Stimulated activated CD4-positive, alpha-beta T cell treated with anti-CD3 and anti-CD28 coated beads, TNF-alpha, amount 100 ng/mL, for 1 hour (primary cell): ENCODE data around the gene TBRG4.

ENCODE experiments used
- DNase-seq, 3 donors: peaks; one replicate each; pipeline ENCODE4 v3.0.0-alpha.2; 2020; ENCODE audit warnings: low read depth in 3 of 3, low spot score in 1 of 3

Gene TBRG4

GRCh38 chr7:45145881-45146280, 34.4 kb upstream of the TBRG4 start:
- no peak for DNase-seq

- no peak for DNase-seq
These were observed 32.1 kb upstream of the TBRG4 start for GRCh38 chr7:45143616-45144015.

- DNase-seq = no peak
These were observed 29.3 kb upstream of the TBRG4 start for GRCh38 chr7:45140827-45141226.

DNA sequence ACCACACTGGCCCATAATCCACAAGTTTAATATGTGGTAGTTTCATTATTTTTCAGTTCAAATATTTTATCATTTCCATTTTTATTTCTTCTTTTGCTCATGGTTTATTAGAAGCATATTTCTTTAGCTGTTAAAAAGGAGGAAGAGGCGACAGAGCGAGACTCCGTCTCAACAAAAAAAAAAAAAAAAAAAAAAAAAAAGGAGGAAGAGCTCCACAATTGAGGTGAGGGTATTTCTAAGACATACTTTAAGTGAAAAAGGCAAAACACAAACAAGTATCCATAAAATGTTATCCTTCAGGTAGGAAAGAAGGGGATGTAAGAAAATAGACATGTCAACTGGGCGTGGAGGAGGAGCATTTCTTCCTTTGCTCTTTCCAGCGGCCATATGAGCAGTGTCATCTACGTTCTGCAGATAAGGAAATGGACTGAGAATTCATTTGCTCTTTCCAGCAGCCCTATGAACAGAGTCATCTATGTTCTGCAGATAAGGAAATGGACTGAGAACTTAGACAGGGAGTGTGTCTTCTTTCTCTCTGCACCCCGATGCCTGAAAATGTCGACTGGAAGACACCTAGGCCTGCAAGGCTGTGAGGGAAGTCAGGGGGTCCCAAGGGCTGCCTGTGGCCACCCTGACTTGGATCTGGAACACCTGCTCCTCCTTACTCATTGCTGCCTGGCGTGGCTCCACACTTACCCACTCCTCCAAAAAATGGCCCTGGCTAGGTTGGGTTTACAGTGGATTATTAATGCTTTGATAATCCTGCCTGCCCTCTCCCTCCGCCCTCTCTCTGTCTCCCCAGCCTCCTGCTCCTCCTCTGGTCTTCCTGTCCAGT, 27.2 kb upstream of the TBRG4 start:
- DNase-seq = no peak

DNA sequence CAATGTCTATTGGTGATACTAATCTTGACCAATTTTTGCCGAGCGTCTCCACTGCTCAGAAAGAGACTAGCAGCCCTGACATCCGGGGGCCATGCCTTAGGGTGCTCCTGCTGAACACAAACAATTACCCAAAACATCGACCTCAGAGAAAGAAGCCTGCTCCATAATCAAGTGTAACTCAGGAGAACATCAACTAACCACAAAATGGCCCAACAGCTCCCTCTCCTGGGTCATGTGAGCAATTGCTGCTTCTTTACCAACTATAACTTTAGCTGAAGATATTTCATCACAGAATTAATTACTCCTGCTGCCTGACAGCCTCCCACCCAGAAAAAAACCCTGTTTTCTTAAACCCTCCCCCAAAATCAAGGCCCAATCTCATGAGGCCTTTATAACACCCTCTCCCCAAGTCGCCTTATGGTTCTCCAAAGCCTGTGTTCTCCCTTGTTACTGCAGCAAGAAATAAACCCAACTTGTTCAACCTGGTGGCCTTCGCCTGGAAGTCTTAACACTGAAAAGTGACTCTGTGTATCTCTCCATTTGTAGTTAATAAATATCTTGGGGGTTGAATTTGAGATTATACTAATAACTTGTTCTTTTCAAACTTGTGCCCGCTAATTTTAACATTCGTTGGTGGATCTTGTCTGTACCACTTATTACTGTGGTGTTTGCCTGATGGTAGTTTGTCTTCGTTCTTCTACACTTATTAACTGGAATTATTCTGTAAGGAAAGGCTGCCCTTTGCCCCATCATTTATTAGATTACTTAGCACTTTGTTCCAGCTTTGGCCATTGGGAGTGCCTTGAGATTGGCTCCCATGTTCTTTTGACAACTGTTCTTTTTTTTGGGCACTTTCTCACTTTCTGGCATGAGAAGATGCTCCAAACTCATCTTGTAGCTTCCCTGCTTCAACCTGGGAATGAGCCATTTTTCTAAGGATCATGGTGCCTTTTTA, 24.9 kb upstream of the TBRG4 start:
- peak; percentile 29 to 46 (median 36) for DNase-seq

DNA sequence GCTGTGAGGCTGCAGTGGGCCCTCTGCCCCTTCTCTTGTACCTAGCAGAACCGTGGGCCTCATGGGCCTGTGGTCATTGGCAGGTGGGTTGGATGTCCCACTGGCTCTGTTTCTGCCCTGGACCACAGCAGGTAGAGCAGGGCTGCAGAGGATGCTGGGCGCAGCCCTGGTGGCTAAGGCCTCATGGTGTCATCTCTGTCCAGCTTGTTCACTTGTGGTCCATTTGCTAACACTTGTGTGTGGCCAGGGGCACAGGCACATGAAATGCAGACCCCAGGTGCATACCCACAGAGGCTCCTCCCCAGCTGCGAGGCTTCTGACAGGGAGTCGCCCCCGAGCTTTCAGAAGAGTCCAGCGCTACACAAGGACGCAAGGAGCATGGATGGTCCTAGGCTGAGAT, 22.4 kb upstream of the TBRG4 start:
- no peak for DNase-seq

- no peak for DNase-seq
These were observed 21.9 kb upstream of the TBRG4 start for GRCh38 chr7:45133352-45133751.

DNA sequence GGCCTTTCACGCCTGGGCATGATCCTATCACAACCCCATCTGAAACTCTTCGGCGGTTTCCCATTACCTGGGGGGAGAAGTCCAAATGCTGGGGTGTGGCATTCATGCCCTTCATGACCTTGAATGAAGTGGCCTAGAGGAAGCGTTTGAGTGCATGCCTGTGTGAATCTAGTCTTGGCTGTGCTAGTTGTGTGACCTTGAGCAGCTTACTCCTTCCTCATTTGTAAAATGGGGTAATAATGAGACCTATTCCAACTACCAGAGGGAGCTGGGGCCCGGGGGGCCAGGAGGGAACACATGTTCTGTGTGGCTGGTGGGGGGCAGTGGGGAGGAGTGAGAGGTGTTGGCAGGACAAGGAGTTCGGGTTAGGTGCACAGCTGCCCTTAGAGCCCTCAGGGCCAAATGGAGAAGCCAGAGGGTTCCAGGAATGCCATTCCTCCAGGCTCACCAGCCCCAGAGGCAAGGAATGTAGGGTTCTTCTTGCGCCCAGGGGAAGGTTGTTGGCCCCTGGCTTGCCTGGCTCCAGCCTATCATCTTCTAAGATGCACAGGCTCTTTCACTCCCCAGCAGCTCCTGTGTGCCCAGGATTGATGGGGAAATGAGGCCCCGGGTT, 21.3 kb upstream of the TBRG4 start:
- DNase-seq = no peak

DNA sequence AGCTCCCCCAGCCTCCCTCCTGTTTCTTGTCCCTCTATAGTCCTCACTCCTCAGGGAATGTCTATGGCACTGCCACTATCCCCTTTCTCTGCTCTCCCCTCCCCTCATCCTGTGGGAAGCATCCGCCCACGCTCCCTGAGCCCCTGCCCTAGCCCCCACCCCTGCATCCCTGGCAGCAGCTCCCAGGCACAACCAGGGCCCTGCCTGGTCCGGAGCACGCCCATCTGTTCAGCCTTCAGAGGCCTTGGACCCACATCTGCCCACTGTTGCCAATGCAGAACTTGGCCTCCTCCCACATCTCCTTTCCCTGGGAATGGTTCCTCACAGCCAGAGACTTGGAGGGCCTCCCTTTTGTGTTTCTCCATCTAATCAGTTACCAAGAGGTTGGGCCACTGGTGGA, 20.4 kb upstream of the TBRG4 start:
- DNase-seq = no peak

- DNase-seq = no peak
These were observed 19.4 kb upstream of the TBRG4 start for GRCh38 chr7:45130910-45131309.

- no peak for DNase-seq
These were observed 18.4 kb upstream of the TBRG4 start for GRCh38 chr7:45129906-45130305.

DNA sequence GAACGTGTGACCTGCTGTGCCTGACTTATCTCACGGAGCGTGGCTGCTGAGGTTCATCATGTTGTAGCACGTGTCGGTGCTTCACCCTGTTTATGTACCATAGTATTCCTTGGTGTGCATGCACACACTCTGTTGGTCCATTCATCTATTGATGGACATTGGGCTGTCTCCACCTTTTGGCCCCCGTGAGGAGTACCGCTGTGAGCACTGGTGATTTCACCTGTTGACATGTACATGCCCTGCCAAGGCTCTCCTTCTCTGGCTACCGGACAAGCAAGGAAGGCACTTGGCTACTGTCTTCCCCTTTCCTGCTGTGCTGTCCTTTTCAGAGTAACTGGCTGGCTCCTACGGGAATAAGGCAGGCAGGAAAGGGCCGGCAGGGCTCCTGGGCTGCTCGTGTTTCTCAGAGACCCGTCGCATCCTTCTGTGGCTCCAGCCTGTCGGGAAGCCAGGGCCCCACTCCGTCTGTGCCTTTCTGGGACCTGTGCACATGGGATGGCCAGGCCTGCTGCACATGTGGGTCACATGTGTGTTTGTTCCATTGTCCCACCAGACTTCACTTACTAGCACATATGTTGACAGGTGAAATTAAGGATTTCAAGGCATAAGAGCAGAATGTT, 17.8 kb upstream of the TBRG4 start:
- no peak for DNase-seq

DNA sequence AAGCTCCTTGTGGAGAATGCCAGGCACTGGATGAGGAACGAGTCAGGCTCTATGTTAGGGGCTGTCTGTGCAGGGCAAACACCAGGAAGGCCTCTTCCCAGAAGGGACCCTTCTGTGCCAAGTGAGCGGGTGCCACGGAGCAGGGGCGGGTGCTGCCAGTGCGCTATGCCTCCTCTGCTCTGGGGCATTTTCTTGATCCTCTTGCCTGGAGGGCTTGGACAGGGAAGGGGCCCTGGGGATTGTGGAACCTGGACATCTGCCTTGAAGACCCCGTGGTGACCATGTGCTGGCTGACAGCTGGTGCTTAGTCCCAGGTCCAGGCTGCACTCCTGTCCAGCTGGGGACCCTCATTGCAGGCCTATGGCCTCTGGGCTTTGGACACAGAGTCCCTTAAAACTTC, 15.4 kb upstream of the TBRG4 start:
- no peak for DNase-seq

DNA sequence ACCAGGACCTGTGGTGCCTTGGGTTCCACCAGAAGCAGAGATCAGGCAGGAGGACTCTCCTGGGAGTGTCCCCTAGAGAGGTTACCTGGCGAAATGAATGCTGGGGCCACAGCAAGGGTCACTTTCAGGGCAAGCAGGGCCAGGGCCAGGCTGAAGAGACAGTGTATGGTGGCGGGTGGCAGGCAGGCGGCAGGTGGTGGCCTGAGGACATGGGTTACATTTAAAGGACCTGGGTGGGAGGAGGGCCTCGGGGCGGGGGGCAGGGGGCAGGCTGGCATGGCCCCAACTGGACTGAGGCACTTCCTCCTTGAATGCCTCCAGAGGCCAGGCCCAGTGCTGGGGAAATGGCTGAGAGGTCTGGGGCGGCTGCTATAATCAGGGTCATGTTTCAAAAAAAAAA, 14.7 kb upstream of the TBRG4 start:
- DNase-seq = no peak

- no peak for DNase-seq
These were observed 13.9 kb upstream of the TBRG4 start for GRCh38 chr7:45125193-45125904.

DNA sequence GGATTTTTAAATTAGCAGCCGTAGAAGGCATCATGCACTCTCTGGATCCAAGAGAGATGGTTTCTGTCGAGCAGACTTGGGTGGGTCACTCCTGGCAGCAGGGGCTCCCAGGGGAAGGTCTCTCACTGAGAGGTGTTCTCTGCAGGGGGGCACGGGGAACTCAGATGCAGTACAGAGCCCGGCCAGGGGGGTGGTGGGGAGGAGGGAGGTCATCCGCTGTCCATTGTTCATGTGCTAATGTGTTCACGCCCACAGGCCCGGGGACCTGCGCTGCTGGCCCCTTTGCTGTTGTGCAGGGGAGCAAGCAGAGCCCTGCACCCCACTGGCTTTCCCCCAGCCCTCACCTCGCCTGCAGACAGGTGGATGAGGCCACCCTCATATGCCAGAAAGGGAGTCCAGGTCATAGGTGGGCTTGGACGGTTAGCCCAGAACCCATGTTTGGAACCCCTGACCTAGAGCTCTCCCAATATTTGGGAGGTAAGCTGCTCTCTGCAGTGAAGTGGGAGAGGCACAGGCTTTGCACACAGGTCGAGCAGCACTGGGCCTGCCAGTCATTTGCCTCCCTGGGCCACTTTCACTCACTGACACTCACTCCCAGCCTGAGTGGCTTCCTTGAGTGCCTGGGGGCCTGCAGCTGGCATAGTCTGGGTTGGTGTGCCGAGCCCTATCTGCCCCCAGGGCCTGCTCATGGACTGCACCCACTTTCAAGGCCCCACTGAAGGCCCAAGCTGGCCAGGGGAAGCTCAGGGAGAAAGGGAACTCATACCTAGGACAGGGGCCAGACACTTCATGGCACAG, 12.6 kb upstream of the TBRG4 start:
- no peak for DNase-seq

GRCh38 chr7:45122975-45123860, 11.7 kb upstream of the TBRG4 start:
- no peak for DNase-seq

DNA sequence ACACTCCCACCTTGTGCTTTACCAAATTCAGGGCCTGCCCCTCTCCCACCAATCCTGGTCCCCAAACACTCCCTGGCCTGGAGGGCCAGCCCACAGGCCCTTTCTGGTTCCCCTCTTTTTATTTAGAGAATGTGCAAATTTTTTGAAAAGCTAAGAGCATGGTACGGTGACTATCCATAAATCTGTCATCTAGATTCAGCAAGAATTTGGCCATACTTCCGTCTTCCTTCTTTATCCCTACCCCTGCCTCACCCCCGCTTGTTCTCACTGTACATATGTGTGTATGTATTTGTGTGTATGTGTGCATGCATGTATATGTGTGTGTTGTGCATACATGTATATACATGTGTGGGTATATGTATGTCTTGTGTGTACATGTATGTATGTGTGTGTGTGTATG, 8.1 kb upstream of the TBRG4 start:
- no peak for DNase-seq

DNA sequence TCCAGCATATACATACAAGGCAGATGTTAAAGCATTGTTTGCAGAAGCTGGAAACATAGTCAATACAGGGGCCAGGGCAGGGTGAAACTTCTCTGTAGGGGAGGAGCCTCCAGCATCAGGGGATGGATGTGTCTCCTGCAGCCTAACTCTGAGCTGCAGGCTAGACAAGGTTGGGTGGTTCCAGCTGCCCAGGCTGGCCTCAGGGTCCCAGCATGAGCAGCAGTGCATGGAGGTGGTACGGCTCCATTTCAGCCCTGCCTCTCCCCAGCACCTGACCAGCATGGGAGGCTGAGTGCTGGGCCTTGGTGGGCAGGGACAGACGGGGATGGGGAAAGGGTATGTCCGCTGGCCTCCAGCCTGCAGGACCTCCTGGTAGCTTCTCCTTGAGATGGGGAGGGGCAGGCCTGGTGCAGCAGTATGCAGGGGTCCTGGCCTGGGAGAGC, 7.4 kb upstream of the TBRG4 start:
- no peak for DNase-seq
